ENCODE data around the gene HM13. TPM values are rescaled to one million over a fixed set of nuclear protein-coding genes. Genes with fewer than 3 reads are reported as not detected.
A peak's percentile ranks its signal among the peaks of the same experiment; 100 is the strongest.

Gene HM13
- total and polyA plus RNA-seq, 2 of the 13 experiments (the other 11 are each of a cell fraction or from before 2014, with no cell fraction given) = 118 to 243 TPM

GRCh38 chr20:31587545-31588389 lies 73.5 kb downstream of the HM13 start (continued):
- TF ChIP-seq REL (CRISPR knock-in tag; conservative IDR thresholded peaks at IDR 0.05) (no peak), ZNF234 (CRISPR knock-in tag; conservative IDR thresholded peaks at IDR 0.05) (no peak), ZNF281 (CRISPR knock-in tag; IDR thresholded peaks at IDR 0.05; ENCODE audit: borderline replicate concordance) (no peak), ZNF503 (CRISPR knock-in tag; IDR thresholded peaks at IDR 0.05) (no peak), MLLT10 (CRISPR knock-in tag; IDR thresholded peaks at IDR 0.05) (no peak), RFX5 (IDR thresholded peaks at IDR 0.05; ENCODE audit: low read depth, low read length) (no peak), SIN3A (IDR thresholded peaks at IDR 0.05; ENCODE audit: borderline replicate concordance, low read depth, low read length) (peak; percentile 45; the same call in 1 of the 2 replicates), ZNF652 (CRISPR knock-in tag; IDR thresholded peaks at IDR 0.05; ENCODE audit: borderline replicate concordance, low read depth) (no peak), KLF15 (CRISPR knock-in tag; IDR thresholded peaks at IDR 0.05; ENCODE audit: borderline replicate concordance) (peak; percentile 60; the same call in 1 of the 2 replicates), GABPA (IDR thresholded peaks at IDR 0.05; ENCODE audit: low read depth, low read length) (no peak), GABPA (CRISPR knock-in tag; IDR thresholded peaks at IDR 0.05; ENCODE audit: low read depth) (no peak), MATR3 (CRISPR knock-in tag; IDR thresholded peaks at IDR 0.05) (no peak), GABPB1 (CRISPR knock-in tag; IDR thresholded peaks at IDR 0.05) (peak; percentile 69), THAP8 (CRISPR knock-in tag; IDR thresholded peaks at IDR 0.05; ENCODE audit: borderline replicate concordance) (no peak), DZIP1 (CRISPR knock-in tag; IDR thresholded peaks at IDR 0.05) (no peak), CHD4 (IDR thresholded peaks at IDR 0.05; ENCODE audit: borderline replicate concordance, low read length) (no peak), ZNF770 (CRISPR knock-in tag; IDR thresholded peaks at IDR 0.05) (peak; percentile 14; the same call in 1 of the 2 replicates), ZNF253 (CRISPR knock-in tag; IDR thresholded peaks at IDR 0.05; ENCODE audit: borderline replicate concordance) (peak; percentile 72; the same call in 1 of the 2 replicates)

Measured in HepG2 (cell line).